Activated naive CD8-positive, alpha-beta T cell treated with anti-CD3 and anti-CD28 coated beads, Interleukin-2, amount 50 U/mL, for 16 hours (primary cell): Measurements from ENCODE around the gene ZBED4.
A peak's percentile ranks its signal among the peaks of the same experiment; 100 is the strongest.

ENCODE experiments used
- DNase-seq: peaks from one replicate; pipeline ENCODE4 v3.0.0-alpha.2; 2020; ENCODE audit warnings: low read depth, low spot score

ZBED4 gene

DNA sequence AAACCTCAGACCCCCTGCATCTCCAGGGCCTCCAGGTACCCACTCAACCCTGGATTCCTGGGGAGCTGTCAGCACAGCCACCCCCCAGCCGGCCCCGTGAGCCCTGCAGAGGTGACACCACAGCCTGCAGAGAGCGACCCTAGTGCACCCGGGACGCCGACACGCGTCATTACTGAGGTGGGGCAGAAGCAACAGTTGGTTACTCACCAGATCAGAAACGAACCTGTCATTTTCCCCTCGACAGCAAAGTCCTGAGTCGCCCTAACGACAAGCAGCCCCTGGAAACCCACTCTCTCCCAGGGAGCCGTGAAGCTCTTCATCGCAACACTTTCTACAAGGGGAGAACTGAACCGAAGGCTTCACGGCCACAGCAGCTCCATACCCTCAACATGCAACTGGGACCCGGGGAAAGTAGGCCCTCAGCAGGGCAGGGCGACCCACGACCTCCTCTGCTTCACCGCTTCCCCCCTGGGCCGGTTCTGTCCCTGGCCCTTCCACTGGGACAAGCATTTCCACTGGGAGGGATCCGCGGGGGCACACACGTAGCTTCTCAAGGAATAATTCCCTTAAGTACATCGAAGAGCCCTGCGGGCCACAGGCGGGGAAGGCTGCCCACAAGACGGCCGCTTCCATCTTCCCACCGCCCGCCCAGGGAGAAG is 27.6 kb upstream of the ZBED4 start:
- peak; percentile 45 for DNase-seq

DNA sequence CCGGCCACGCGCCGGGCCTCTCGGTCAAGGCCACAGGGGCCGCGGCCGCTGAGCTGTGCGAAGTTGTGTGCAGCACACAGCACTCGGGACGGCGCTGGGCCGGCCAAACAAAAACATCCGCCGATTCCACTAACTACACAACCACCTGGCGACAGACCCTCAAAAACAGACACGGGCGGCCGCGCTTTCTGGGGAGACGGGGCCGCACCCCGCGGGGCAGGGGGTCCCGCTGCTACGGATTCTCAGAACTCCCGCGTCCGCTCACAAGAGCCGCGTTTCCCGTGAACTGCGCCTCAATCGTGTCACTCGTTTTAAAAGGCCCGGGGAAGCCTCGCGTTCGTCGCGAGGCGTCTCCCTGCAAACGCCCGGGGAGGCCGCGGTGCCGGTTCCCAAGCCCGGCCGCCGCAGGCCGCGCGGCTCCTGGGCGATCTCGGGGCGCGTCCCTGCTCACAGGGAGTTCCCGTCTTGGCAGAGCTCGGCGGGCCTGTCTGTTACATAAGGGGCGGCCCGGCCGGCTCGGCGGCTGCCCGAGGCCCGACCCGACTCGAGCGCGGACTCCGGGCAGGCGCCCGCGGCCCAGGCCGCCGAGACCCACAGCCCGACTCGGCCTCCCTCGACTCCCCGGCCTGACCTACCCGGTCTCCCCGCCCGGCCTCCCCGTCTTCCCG is 26.9 kb upstream of the ZBED4 start:
- DNase-seq: no peak

DNA sequence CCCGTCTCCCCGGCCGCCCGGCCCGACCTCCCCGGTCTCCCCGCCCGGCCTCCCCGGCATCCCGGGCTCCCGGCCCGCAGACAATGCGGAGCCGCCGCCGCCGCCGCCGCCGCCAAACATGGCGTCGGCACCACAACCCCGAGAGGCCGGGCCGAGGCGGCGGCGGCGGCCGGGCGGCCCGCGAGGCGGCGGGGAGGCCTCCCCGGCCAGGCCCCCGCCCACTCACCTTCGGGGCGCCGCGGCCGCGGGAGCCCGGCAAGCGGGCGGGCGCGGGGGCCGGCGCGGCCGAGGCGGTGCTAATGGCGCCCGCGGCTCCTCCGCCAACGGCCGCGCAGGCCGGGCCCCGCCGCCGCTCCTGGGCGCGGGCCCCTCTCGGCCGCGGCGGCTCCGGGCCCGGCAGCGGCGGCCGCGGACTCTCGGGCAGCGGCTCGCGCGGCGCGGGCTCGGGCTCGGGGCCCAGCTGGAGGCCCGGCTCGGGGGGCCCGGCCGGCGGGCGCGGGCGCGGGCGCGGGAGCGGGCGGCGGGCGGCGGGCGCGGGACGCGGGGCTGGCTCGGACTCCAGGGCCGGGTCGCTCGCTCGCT is 26.3 kb upstream of the ZBED4 start:
- no peak for DNase-seq

DNA sequence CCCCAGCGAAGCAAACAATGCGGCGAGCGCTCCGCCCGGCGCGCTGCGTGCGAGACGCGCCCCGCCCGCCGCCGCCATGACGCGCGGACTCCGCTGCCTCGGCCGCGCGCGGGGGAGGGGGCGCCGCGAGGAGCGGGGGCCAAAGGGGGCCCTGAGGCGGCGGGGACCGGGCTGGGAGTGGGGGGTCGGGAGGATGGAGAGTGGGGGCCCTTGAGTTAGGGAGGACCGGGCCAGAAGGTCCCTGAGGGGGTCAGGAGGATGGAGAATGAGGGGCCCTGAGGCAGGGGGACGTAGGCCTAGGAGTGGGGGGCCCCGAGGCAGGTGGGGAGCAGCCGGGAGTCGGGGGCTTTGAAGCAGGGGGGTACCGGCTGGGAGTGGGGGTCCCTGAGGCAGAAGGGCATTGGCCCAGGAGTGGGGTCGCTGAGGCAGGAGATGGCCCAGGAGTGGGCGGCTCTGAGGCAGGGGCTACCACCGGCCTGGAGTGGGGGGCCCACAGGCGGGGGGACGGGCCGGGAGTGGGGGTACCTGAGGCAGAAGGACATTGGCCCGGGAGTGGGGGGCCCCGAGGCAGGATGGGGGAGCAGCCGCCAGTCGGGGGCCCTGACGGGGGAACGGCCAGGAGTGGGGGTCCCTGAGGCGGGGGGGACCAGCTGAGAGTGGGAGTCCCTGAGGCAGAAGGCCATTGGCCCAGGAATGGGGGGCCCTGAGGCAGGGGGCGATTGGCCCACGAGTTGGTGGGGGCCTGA is 25.6 kb upstream of the ZBED4 start, which contains the start of gene BRD1:
TSS of gene BRD1 (minus strand) at position 21 of the 746 bp plus-strand sequence. CDS start 3,556 bp downstream, outside the sequence.
- DNase-seq: no peak

DNA sequence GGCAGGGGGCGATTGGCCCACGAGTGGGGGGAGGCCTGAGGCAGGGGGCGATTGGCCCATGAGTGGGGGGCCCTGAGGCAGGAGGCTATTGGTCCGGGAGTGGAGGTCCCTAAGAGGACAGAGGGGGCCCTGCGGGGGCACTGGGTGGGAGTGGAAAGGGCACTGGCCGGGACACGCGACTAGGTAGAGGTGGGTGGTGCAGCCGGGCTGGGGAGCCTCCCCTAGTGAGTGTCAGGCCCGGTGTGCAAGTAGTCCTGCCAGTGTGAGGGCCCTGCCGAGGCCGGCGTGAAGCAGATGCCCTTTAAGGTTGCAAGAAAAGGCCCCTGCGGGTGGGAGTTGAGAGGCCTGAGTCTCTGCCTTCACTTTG is 25.1 kb upstream of the ZBED4 start:
- DNase-seq: no peak

DNA sequence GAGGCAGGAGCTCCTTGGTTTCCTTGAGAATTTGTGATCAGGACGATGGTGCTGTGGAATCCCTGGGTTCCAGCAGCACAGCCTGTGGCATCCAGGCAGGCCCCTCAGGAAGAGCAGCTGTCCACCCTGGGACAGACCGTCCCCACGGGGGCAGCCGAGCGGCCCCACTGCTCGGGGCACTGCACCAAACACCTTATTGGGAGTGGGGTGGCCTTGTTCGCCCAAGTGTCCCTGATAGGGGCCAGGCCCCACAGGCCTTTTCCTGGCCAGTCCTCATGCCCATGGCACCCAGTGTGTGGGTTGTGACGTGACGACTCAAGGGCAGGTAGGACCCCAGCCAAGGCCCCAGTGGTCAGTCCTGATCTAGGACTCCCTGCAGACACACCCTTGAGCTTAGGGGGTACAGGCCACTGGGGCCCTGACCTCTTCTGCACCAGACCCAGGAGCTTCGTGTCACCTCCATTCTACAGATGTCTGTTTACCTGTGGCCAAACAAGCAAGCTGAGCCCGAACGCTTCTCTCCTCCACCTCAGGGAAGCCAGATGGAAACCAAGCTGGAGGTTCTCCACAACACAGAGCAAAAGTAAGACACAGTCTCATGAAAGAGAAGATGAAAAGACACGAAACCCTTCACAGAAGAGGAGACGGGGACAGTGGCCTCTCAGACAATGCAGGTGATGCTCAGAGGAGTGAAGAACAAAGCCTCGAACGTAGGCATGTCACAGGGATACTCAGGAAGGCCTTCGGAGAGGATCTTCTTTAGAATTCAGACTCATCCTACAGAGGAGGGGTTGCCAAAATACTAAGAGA is 24.4 kb upstream of the ZBED4 start:
- DNase-seq: no peak

DNA sequence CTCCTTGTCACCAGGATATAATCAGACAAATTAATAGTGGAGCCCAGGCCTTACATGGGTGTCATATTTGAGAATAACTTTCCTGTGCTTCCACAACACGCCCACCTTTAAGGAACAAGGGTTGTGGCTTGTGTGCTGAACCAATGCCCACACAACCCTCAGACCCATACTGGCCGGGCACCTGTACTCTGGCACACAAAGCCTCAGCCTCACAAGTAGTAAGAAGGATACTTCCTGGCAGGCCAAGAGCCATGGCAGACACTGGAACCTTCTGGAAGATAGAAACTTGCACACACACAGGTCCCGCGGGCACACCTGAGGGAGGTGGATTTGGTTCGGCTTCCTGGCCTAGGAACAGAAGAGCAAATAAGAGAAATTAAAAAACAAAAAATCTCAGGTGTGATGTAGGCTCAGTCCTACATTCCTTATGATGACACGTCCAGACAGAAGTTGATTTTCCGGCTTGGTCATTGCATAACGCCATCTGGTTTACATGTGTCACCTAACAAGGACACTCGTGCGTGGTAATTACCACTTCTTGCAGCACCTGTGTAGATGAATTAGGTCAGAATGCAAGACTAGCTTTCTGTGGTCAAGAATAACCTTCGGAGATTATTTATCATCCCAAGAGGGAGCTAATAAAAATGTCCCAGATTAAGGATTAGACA is 20.2 kb upstream of the ZBED4 start:
- no peak for DNase-seq

DNA sequence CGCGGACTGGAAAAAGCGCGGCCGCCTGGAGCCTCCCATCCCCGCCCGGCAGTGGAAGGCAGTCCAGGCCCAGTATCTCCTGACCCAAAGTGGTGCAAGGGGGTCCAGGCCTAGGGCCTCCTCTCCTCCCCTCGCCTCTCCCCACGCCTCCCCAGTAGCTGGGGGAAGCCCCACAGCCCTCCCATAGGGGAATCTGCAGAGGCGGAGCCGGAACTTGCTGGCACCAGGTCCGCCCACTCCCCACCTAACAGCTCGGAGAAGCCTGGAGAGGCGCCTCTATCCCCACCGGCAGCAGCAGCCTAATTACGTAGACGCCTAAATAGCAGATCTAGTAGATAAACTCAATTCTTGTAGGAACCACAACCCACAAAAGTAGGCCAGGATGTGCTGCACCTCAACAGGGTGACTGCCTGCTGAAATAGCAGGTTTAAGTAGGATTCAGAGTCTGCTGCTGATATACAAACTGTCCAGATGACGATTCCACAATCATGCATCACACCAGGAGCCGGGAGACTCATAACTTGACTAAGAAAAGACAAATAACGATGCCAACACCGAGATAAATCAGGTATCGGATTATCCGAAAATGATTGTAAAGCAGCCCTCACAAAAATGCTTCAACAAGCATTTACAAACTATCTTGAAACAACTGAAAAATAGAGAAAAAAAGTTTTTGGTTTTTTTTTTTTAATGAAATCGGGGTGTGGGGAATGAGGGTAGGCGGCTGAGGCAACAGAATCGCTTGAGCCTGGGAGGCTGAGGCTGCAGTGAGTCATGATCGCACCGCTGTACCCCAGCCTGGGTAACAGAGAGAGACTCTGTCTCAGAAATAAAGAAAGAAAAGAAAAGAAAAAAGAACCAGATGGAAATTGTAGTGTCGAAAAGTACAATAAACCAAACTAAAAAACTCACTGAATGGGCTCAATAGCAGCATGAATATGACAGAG is 14.6 kb upstream of the ZBED4 start:
- peak; percentile 51 for DNase-seq

DNA sequence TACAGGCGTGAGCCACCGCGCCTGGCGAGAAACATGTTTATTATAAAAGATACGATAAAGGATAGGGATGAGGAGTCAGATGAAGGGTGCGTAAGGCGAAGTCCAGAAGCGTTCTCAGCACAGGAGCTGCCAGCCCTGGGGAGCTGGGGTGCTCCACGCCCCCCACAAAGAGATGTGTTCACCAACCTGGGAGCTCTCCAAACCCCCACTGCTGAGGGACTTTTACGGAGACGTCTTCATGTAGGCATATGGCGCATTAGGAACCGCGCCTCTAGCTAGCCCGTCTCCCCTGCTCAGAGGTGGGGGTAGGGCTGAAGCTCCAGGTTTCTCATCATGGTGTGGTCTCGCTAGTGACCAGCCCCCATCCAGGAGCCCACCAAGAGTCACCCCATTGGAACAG is 8.4 kb upstream of the ZBED4 start:
- DNase-seq: no peak

DNA sequence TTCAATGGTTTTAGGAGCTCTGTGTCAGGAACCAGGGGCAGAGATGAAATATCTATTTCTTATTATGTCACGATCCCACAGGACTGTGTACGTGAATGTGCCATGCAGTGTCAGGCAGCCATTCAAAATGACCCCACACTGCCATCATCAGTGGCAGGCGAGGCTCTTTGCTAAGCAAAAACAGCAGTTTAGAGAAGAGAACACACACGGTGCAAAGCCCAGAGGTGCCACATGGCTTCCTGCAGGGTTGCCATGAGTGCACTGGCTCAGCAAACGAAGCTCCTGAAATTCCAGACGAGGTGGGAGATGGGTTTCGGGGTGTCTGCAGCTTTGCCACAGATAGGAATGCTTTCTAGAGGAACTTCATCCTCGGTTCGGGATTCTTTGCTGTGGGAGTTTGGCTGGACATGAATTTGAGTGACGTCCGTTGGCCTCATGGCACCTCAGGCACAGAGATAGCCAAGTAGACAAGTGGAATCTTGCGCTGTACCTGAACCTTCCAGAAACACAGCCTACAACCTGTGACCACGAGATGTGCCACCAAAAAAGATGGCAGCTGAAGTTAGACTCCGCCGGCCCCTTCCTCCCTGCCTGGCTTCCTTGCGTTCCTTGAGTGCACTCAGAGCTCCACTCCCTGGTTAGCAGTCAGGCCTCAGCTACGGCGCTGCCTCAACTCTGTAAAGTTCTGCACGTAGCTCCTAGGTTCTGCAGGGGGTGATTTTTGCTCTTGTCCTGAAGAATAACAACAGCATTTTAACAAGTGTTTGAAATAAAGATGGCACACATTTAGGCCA is 7.8 kb upstream of the ZBED4 start:
- DNase-seq: no peak

DNA sequence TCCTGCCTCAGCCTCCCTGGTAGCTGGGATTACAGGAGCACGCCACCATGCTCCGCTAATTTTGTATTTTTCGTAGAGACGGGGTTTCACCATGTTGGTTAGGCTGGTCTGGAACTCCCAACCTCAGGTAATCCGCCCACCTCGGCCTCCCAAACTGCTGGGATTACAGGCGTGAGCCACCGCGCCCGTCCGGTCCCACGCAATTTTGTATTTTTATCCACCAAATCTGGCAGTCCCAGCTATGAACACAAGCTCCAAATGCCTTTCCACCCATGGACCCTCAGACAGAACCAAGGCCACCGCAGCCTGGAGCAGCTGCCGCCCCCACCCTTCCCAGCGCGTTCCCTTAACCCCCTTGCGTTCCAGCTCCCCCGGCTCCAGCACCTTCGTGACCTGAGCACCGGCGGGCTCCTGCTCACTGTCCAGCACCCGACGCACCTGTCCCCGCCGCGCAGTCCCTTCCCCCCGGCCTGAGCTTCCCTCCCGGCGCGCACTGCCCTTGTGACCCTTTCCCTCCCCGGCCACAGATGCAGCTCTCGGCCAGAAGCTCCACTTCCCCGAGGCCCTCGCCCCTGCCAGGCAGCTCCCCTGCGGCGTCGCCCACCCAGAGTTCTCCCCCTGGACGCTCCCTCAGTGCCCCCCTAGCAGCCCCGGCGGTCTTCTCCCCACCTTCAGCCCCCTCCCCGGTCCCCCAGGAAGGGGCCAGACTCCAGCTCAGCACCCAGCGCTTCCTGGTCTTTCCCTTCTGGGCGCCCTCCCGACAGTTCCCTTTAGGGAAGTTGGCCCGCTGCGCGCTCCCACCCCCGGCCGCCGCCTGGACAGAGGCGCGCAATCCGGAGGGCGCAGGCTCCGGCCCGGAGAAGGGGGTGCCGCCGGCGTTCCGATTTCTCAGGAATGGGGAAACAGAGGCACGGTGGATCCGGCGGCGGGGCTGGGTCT is 5.6 kb upstream of the ZBED4 start:
- no peak for DNase-seq

DNA sequence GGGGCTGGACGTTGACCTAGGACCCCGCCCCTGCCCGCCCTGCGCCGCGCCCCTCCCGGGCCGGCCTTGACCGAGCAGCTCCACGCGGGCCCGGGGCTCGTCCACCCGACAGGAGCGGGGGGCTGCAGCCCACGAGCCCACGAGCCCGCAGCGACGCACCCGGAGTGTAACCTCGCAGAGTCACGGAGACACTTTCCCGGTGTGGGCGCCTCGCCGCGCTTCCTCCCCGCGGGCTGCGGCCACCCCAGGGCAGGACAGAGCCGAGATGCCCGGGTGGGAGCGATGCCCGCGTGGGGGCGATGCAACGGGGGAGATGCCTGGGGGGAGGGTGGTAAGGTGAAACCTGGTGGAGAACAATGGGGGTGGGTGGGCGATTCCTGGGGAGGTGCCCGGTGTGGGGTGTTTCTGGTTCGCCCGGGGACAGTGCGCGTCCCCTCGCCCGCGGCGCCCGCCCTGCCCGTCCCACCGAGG is 4.9 kb upstream of the ZBED4 start:
- no peak for DNase-seq

DNA sequence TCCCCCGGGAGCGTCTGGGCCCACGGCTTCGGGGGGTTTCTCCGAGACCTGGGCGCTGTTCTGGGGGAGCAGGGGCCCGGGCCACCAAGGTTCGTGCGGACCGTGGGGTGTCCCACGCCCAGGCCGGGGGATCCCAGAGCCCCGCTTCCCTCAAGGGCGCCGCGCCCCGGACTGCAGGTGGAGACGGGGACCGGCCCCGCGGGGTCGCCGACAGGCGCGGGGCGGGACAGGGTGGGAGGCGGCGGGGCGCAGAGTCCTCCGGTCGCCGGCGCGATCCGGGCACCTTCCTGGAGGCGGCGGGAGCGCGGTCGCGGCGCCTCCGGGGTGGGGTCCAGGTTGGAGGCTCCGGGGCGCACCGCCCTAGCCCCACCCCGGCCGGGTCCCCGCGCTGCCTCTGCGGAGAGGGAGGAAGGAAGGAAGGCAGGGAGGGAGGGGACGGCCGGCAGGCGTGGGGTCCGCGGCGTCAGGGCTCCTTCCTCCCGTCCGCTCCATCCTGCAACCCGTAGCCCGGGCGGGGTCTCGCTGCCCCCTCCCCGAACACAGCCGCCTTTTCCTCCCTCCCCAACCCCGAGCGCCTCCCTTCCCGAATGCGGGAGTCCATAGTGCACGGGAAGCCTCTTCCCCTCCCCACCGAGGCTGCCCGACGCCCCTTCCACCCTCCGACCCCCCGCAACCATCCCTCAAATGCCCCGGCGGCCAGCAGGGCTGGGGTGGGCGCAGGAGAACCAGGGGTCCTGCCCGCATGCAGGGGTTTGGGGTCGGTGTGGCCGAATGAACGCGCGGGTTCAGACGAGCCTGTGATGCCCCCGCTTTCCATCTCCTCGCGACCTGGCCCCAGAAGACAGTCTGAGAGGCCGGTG is 4.3 kb upstream of the ZBED4 start:
- DNase-seq: no peak

DNA sequence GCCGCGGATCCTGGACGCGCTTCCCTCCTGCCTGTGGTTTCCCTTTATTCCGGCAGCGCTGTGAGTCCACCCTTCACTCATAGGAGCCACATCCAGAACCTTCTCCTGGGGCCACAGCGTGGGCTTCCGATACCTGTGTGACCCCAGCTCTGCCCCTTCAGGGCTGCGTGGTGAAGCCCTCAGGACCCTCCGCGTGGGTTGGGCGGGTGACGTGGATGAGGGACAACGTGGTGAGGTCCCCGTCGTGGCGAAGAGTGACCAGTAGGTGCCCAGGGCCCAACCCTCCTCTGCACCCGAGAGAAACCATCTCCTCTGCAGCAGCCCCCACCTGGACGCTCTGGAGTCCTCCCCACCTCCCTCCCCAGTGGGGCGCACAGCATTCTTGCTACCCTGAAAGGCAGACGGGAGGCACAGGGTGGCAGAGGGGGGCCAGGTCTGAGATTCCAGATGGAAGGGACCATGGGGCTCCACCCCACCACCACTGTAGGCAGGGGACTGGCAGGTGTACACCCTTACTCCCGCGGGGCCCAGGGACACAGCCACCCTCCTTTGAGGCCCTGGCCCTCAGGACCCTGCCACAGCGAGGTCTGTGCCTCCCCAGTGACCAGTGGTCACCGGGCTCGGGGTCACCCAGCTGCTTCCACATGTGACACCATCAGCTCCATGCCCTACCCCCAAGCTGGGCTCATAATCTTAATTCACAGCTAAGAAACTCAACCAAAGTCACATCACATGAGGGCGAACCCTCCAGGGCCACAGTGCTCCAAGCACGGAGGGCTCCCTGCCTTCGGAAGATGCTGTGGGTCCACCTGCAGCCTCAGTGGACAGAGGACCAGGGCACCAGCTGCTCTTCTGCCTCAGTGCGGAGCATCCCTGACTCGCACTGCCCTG is 3.4 kb upstream of the ZBED4 start:
- no peak for DNase-seq

DNA sequence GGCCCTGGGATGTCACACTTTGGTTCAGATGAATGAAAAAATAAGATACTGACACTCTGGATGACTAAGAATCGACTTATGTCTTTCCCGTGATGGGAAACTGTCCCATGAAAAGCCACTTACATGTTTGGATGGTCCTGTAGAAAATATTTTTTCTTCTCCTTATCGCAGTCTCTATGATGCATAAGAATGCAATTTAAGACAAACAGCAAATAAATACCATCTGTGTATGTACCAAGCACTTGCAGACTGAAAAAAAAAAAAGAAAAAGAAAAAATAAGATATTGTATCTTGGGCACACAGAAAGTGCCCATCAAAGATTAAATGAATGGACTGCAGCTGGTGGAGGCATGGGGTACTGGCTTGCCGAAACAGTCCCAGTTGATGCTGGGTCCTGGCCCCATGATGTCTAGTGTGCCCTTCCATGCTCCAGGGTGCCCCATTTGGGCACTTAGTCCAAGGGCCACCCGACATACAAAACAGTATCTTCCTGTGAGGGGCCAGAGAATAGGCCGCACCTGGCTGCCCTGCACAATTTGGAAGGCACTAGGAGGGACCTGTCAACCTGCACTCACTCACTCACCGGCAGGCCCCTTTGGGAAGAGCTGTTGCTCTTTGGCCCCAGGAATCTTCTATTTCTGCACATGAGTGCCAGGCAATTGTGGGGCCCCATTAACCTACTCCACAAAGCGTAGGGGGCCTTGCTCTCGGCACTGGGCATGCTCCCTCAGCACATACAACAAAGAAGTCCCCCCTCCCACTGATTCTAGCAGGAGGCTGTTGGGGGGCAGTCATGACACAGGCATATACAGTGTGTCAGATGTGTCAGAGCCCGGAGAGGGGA is 2.5 kb upstream of the ZBED4 start:
- DNase-seq: no peak
